ENCODE measurements around the gene ZBTB7C.
A peak's percentile ranks its signal among the peaks of the same experiment; 100 is the strongest.

The ZBTB7C gene

DNA sequence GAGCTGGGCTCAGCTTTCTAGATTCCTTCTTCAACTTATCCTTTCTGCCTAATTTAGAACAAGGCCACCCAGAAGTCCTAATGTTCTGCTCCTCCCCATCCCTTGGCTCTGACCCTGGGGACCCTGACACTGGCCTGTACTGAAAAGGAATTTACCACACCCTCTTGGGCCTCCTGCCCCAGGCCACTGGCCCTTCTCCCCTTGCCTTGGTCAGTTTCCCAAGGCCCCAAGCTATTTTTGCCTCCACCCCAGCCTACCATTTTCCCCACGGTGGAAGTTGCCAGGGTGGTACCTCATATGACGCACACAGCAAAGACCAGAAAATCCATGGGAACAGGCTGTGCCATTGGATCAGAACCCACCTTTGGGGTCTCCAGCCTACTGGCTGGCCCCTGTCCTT lies 72.1 kb downstream of the ZBTB7C start:
- TF ChIP-seq, protein P1, sequence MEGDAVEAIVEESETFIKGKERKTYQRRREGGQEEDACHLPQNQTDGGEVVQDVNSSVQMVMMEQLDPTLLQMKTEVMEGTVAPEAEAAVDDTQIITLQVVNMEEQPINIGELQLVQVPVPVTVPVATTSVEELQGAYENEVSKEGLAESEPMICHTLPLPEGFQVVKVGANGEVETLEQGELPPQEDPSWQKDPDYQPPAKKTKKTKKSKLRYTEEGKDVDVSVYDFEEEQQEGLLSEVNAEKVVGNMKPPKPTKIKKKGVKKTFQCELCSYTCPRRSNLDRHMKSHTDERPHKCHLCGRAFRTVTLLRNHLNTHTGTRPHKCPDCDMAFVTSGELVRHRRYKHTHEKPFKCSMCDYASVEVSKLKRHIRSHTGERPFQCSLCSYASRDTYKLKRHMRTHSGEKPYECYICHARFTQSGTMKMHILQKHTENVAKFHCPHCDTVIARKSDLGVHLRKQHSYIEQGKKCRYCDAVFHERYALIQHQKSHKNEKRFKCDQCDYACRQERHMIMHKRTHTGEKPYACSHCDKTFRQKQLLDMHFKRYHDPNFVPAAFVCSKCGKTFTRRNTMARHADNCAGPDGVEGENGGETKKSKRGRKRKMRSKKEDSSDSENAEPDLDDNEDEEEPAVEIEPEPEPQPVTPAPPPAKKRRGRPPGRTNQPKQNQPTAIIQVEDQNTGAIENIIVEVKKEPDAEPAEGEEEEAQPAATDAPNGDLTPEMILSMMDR (IDR thresholded peaks at IDR 0.05; ENCODE audit: insufficient read depth, low read depth, low read length, missing control alignments) = no peak

DNA sequence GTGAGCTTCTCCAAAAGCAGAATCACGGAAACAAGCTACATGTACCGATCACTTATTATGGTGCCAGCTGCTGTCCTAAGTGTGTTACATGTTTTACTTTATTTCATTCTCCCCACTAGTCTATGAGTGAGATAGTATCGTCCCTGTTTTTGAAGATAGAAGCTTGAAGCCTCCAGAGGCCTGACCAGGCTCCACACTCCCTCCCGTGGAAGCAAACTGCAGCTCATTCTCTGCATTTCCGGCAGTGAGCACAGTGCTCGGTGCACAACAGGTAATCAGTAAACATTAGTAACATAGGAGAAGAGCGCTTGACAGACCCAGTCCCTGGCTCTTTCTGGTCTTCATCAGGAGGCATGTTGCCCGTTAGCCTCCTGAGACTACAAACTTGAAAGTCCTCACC lies 72.9 kb downstream of the ZBTB7C start:
- TF ChIP-seq, protein P1 (IDR thresholded peaks at IDR 0.05; ENCODE audit: insufficient read depth, low read depth, low read length, missing control alignments) = peak; percentile 62
- peak; percentile 42 for DNase-seq (ENCODE audit: low read depth)
- H3K4me3 ChIP-seq (ENCODE audit: low read length) = no peak overlapping the region

More for the DNA sequence above, 72.1 kb downstream of the ZBTB7C start:
- no peak overlapping the region for H3K4me3 ChIP-seq (ENCODE audit: low read length)
- no peak for DNase-seq (ENCODE audit: low read depth)

DNA sequence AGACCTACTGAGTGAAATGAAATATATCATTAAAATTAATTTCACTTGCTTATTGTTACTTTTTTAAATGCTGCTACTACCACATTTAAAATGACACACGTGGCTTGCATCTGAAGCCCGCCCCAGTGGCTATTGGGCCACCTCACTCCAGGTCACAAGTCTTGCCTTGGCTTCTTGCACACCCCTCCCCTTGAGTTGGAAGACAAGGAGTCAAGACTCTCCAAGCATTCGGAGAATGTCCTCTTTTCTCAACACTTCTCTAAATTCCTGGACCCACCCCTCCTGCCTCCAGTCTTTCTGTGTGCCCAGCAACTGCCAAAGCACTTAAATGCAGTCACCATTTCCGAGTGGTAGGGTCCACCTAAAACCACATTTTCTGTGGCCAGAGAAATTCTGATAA lies 73.4 kb downstream of the ZBTB7C start:
- TF ChIP-seq, protein P1 (IDR thresholded peaks at IDR 0.05; ENCODE audit: insufficient read depth, low read depth, low read length, missing control alignments) = no peak

DNA sequence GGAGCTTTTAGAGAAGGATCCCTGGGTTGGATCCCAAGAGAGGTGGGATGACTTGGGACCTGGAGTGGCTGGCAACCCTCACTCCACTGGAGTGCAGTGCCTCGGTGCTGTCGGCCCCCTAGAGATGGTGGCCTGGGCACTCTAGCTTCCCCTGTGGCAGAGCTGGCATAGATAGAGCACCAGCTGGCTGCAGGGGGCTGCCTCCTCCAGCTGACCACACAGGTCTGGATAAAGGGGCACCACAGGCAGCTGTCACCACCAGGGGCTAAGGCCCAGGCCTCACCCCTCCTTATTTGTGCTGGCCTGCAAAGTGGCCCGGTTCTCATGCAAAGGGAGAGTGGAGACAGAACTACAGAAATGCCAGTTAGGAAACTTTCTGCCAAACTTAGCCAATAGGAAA lies 74.3 kb downstream of the ZBTB7C start:
- TF ChIP-seq, protein P1 (IDR thresholded peaks at IDR 0.05; ENCODE audit: insufficient read depth, low read depth, low read length, missing control alignments) = no peak

More for the DNA sequence above, 73.4 kb downstream of the ZBTB7C start:
- no peak for DNase-seq (ENCODE audit: low read depth)
- no peak overlapping the region for H3K4me3 ChIP-seq (ENCODE audit: low read length)

DNA sequence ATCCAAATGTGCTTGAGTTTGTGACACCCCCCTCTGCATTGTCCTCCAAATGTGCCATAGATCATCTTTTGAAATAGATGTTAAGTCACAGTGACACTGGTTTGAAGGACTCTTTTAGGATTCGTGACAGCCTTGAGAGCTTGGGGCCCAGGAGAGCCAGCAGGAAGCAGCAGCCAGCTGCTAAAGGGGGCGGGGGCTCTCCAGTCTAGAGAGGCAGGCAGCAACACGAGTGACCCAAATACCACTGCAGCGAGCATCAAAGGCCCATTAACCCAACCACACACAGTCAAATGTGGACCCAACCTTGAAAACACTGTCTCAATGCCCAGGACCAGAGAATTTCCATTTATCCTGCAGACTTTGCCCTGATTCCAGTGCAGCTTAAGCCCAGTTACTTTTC lies 75.6 kb downstream of the ZBTB7C start:
- TF ChIP-seq, protein P1 (IDR thresholded peaks at IDR 0.05; ENCODE audit: insufficient read depth, low read depth, low read length, missing control alignments) = no peak
- DNase-seq (ENCODE audit: low read depth) = no peak
- H3K4me3 ChIP-seq (ENCODE audit: low read length) = no peak overlapping the region

More for the DNA sequence above, 74.3 kb downstream of the ZBTB7C start:
- DNase-seq (ENCODE audit: low read depth) = no peak
- no peak overlapping the region for H3K4me3 ChIP-seq (ENCODE audit: low read length)

DNA sequence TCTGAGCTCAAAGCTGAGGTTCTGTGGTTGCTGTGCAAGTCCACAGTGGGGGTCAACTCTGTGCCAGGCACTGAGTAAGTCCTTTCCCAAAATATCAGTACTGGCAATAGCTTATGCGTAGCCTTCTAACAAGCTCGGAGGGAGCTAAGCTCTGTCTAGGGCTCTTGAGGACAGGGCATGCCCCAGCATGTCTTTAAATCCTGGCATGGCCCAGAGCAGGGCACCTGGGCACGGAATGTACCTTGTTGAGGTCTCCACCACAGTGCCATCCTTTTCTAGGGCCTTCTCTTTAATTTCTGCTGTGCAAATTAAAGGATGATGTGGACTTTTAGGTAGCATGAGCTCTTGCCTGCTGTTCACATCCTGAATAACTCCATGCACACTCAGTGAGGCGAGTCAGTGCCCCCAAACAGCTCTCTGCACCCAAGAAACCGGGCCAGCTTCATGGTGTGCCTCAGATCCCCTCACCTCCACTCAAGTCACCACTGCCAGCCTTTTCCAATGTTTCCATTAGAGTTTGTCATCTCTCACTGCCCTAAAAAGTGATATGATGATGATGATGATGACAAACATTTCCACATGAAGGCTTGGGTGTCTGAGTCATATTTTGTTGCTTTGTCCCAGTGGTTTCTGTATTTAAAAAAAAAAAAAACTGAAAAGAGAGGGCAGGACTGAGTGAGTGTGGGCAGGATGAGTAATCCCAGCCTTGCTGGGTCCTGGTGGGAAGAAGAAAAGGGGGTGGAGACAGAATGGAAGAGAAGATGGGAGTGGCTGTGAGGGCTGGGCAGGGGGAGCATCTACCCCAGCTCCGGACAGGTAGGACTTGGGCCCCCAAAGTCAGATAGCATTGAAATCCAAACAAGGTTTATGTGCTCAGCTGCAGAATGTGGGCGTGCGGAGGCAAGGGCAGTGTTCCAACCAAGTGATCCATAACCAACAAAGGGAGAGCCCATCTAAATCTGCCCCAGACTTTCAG lies 78.9 kb downstream of the ZBTB7C start:
- peak; percentile 93 for DNase-seq (ENCODE audit: low read depth)
- no peak overlapping the region for H3K4me3 ChIP-seq (ENCODE audit: low read length)
- TF ChIP-seq, protein P1 (IDR thresholded peaks at IDR 0.05; ENCODE audit: insufficient read depth, low read depth, low read length, missing control alignments) = no peak
